GM12891 (cell line): ENCODE measurements around the gene PRMT2.

ENCODE experiments used
- POLR2A ChIP-seq: IDR thresholded peaks from 2 replicates; pipeline ENCODE4 v1.6.1; 2011; ENCODE audit warnings: low read depth, low read length, control low read depth
- POLR2AphosphoS5 ChIP-seq: IDR thresholded peaks from 2 replicates; pipeline ENCODE4 v1.6.1; 2011; ENCODE audit warnings: low read depth, low read length, control low read depth
- TAF1 ChIP-seq: IDR thresholded peaks from 2 replicates; pipeline ENCODE4 v1.6.1; 2011; ENCODE audit warnings: low read depth, low read length, control low read depth

DNA sequence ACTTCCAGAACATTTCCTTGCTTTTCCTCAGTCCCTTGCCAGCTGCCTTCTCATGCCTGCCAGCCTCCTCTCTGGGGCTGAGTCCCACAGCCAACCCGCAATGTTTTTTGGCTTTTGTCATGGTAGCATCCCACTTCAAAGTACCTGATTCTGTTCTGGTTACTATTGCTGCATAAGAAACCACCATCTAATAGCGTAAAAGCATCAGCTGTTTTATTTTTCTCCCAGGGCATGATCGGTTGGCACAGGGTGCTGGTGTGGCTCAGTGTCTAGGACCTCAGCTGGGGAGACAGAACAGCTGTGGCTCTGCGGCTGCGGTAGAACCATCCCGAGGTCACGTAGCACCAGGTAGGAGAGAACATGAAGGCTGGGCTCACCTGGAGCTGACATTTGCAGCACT, 8.9 kb upstream of the PRMT2 start:
- TF ChIP-seq POLR2AphosphoS5 (no peak), POLR2A (no peak), TAF1 (no peak)
